Esophagus squamous epithelium (tissue), 5 donors: ENCODE results near the gene KRT80. TPM values are rescaled to one million over a fixed set of nuclear protein-coding genes. Genes with fewer than 3 reads are reported as not detected.

ENCODE experiments used
- DNase-seq: peaks from one replicate; lab custom pipeline; 2025; lab: John Stamatoyannopoulos, UW
- H3K27ac ChIP-seq, 4 donors: fragments of 200-600 bp; sonication (generic); one replicate each; pipeline ENCODE4 v1.5.1; 2016 to 2019; ENCODE audit warnings: mild to moderate bottlenecking in 1 of 4
- H3K27me3 ChIP-seq, 4 donors: fragments of 200-600 bp; sonication (generic); 1 replicate in 3 of 4; 2 replicates in 1 of 4; pipeline versions ENCODE4 v1.5.1 to v1.6.0; 2017 to 2021; ENCODE audit warnings: antibody characterized with exemption in 1 of 4
- H3K36me3 ChIP-seq, 3 donors: fragments of 200-600 bp; sonication (generic); one replicate each; pipeline ENCODE4 v1.5.1; 2016 to 2019
- H3K4me1 ChIP-seq, 3 donors: fragments of 200-600 bp; sonication (generic); one replicate each; pipeline ENCODE4 v1.5.1; 2017 to 2019
- H3K4me3 ChIP-seq, 4 donors: fragments of 200-600 bp; sonication (generic); 1 replicate in 3 of 4; 2 replicates in 1 of 4; pipeline ENCODE4 v1.5.1; 2016 to 2019; ENCODE audit warnings: mild to moderate bottlenecking in 2 of 4, moderate library complexity in 1 of 4
- H3K9me3 ChIP-seq, 3 donors: fragments of 200-600 bp; sonication (generic); one replicate each; pipeline ENCODE4 v1.5.1; 2016 to 2019
- CTCF ChIP-seq, 6 experiments: fragments of 450-650 bp in 4 of 6; fragments of 200-600 bp in 2 of 6; sonication (generic) in 2 of 6; IDR thresholded peaks; one replicate each; pipeline ENCODE4 v1.5.1; 2016 to 2019; ENCODE audit warnings: antibody characterized with exemption in 6 of 6, mild to moderate bottlenecking in 4 of 6, moderate library complexity in 4 of 6
- POLR2A ChIP-seq, 4 donors: fragments of 450-650 bp; IDR thresholded peaks; one replicate each; pipeline ENCODE4 v1.6.1; 2017; ENCODE audit warnings: antibody characterized with exemption in 4 of 4, mild to moderate bottlenecking in 4 of 4, moderate library complexity in 3 of 4
- WGBS, 2 donors: methylation state at CpG; one replicate each; pipeline ENCODE4 v1.1.5; 2018; 5-methylcytosine and 5-hydroxymethylcytosine counted together
- intact Hi-C: fragments of 100-400 bp; cut with DNase I; formaldehyde crosslinking; loops from one replicate; pipeline ENCODE4 v1.15.0; 2022
- total RNA-seq, 4 donors: library from RNA; depleted of rRNA; stranded (reverse); fragments of >200 nt; gene quantifications; one replicate each; pipeline ENCODE4 v1.1.0, GENCODE V29; 2016
- donor health status: DM: yes; HTN: yes; CAD: no.

The KRT80 gene
- total RNA-seq, 4 donors from 2014 or later, result 11.4 to 39.6 (median 16.5) TPM

- H3K9me3 ChIP-seq, result no peaks in the 10 kb centered on the region
- TF ChIP-seq POLR2A (IDR thresholded peaks at IDR 0.05) (no peak), CTCF (IDR thresholded peaks at IDR 0.05) (no peak)
- WGBS, 2 donors, result 95% methylated on average over 5 of the region's 5 CpGs; no CpG with 5 or more reads in 1 of the 2 donors
- H3K4me1 ChIP-seq, result peaks cover 48 to 100% (median 49%) of the 10 kb centered on the region in 3 donors
- H3K27me3 ChIP-seq, result no peaks in the 10 kb centered on the region
- intact Hi-C loops, result no loop called here
- peak overlapping the region in 3 of 4 donors; percentile 35 to 76 (median 72) for H3K27ac ChIP-seq
- no peak overlapping the region for H3K4me3 ChIP-seq
- peaks cover 0 to under 1% (median 0%) of the 10 kb centered on the region in 3 donors for H3K36me3 ChIP-seq
- DNase-seq, result no peak
Measured at GRCh38 chr12:52187640-52188039, 4.2 kb downstream of the KRT80 start.

- Histone ChIP-seq H3K27me3 (no peaks in the 10 kb centered on the region), H3K4me1 (peaks cover 44 to 100% (median 49%) of the 10 kb centered on the region in 3 donors), H3K9me3 (no peaks in the 10 kb centered on the region), H3K27ac (peak overlapping the region in 3 of 4 donors; percentile 31 to 76 (median 75)), H3K4me3 (no peak overlapping the region), H3K36me3 (peaks cover 0 to 4% (median 0%) of the 10 kb centered on the region in 3 donors)
- intact Hi-C loops, result no loop called here
- no peak for DNase-seq
- WGBS, 2 donors, result 79 to 84% methylated on average over 7 to 9 of the region's 11 CpGs
- TF ChIP-seq CTCF (IDR thresholded peaks at IDR 0.05) (no peak), POLR2A (IDR thresholded peaks at IDR 0.05) (no peak)
Measured at GRCh38 chr12:52187206-52187605, 4.6 kb downstream of the KRT80 start.

- peaks cover 0 to 4% (median 0%) of the 10 kb centered on the region in 3 donors for H3K36me3 ChIP-seq
- no peaks in the 10 kb centered on the region for H3K27me3 ChIP-seq
- intact Hi-C loops, result no loop called here
- no peak for DNase-seq
- H3K9me3 ChIP-seq, result no peaks in the 10 kb centered on the region
- H3K4me3 ChIP-seq, result no peak overlapping the region
- H3K27ac ChIP-seq, result peak overlapping the region; percentile 31 to 76 (median 72)
- TF ChIP-seq POLR2A (IDR thresholded peaks at IDR 0.05) (no peak), CTCF (IDR thresholded peaks at IDR 0.05) (no peak)
- peaks cover 35 to 99% (median 40%) of the 10 kb centered on the region in 3 donors for H3K4me1 ChIP-seq
- 76 to 77% methylated on average over 8 of the region's 8 CpGs for whole genome bisulfite sequencing, 2 donors
Measured at GRCh38 chr12:52186118-52186840, 5.5 kb downstream of the KRT80 start.

- intact Hi-C loops, result no loop called here
- no peaks in the 10 kb centered on the region for H3K9me3 ChIP-seq
- H3K36me3 ChIP-seq, result peaks cover 0 to 4% (median 0%) of the 10 kb centered on the region in 3 donors
- H3K4me1 ChIP-seq, result peaks cover 31 to 91% (median 38%) of the 10 kb centered on the region in 3 donors
- no peak for DNase-seq
- TF ChIP-seq CTCF (IDR thresholded peaks at IDR 0.05) (no peak), POLR2A (IDR thresholded peaks at IDR 0.05) (no peak)
- no peaks in the 10 kb centered on the region for H3K27me3 ChIP-seq
- H3K4me3 ChIP-seq, result no peak overlapping the region
- 75 to 80% methylated on average over 5 to 8 of the region's 16 CpGs for WGBS, 2 donors
- H3K27ac ChIP-seq, result peak overlapping the region in 2 of 4 donors; percentile 76 to 91
Measured at GRCh38 chr12:52185400-52185967, 6.3 kb downstream of the KRT80 start.

GRCh38 chr12:52184813-52185212, 7.0 kb downstream of the KRT80 start:
- H3K4me3 ChIP-seq, result no peak overlapping the region
- TF ChIP-seq POLR2A (IDR thresholded peaks at IDR 0.05) (no peak), CTCF (IDR thresholded peaks at IDR 0.05) (no peak)
- intact Hi-C loops, result no loop called here
- no peaks in the 10 kb centered on the region for H3K27me3 ChIP-seq
- WGBS, 2 donors, result 67 to 80% methylated on average over 5 to 6 of the region's 6 CpGs
- peaks cover 0 to 4% (median 0%) of the 10 kb centered on the region in 3 donors for H3K36me3 ChIP-seq
- no peak for DNase-seq
- H3K9me3 ChIP-seq, result no peaks in the 10 kb centered on the region
- peaks cover 31 to 84% (median 38%) of the 10 kb centered on the region in 3 donors for H3K4me1 ChIP-seq
- H3K27ac ChIP-seq, result peak overlapping the region in 1 of 4 donors; percentile 91
